ENCODE measurements around the gene POPDC2.

The POPDC2 gene

GRCh38 chr3:119642746-119643473 is 17.5 kb downstream of the POPDC2 start:
- no peak overlapping the region for H3K4me3 ChIP-seq (ENCODE audit: low read depth, low read length)

- H3K4me3 ChIP-seq (ENCODE audit: low read depth, low read length): no peak overlapping the region
Measured at GRCh38 chr3:119641416-119641815, 19.0 kb downstream of the POPDC2 start.

DNA sequence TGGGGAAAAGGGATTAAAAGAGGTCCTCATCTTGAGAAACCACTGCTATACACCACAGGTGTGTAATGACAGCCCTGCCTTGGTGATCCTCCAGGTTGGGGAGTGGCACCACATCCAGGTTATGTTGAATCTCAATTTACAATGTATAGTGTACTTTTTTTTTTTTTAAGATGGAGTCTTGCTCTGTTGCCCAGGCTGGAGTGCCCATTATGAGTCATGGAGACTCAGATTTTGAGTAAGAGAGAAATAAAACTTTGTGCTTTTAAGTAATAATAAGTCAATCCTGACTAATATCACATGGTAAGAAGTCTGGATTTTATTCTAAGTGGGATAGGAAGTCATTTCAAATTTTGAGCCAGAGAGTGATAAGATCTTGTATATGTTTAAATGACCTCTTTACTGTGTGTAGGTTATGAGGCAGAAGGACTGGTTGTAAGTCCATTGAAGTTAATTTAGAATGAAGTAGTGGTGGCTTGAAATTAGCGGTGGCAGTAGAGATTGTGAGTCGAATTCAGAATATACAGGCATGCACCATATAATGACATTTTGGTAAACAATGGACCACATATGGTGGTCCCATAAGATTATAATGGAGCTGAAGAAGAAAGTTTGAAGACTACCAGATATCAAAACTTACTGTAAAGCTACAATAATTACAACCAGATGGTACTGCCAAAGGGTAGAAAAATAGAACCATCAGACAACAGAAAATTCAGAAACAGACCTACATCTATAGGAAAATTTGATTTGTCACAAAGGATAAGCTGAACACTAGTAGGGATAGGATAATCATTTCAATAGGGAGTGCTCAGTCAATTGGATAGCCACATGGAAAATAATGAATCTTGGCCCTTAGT is 20.7 kb downstream of the POPDC2 start:
- H3K4me3 ChIP-seq (ENCODE audit: low read depth, low read length): no peak overlapping the region

- no peak overlapping the region for H3K4me3 ChIP-seq (ENCODE audit: low read depth, low read length)
Measured at GRCh38 chr3:119637679-119638477, 22.5 kb downstream of the POPDC2 start.

DNA sequence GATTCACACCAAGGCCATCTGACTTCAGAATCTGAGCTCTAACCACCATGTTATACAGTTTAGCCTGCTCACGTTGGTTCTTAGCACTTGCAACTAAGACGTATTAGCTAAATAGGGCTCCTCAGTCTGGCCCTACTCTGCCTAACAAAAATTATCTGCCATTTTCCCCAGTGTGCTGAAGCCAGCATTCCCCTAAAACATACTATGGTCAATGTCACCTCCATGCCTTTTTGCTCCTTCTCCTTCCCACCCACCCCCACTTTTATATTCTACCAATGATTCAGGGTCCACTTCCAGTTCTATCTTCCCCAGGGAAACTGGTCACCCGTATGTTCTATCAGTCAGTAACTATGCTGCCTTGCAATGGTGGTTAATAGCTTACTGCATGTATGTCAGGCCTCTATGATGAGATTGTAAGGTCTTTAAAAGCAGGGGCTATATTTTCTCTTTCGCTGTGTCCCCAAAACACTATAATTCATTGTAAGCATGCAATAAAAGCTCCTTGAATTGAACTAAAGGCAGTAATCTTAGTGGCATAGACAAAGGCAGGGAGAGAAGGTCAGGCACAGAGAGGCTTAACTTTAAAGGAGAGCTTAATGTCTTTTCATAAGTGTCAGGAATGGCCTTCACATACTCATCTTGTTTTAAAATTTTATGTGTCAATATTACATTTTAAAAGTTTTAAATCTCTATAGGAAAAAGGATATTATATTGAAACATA is 23.3 kb downstream of the POPDC2 start:
- H3K4me3 ChIP-seq (ENCODE audit: low read depth, low read length): no peak overlapping the region

DNA sequence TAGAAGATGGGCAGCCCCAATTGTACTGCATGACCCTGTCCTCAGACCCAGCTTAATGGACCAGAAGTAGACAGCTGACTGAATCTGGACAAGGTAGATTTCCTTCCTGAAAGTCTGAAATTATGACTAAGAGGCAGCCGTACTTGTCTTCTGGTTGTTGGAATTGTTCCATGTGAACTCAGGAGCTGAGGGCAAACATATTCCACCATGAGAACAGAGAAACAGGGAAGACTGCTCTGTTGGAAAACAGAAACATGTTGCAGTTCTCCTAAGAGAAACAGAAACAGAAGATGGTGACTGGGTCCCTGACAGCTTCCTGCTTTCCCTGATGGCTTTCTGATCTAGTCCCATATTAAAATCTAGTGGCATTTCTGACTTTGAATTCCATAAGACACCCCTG is 24.1 kb downstream of the POPDC2 start:
- H3K4me3 ChIP-seq (ENCODE audit: low read depth, low read length): no peak overlapping the region

DNA sequence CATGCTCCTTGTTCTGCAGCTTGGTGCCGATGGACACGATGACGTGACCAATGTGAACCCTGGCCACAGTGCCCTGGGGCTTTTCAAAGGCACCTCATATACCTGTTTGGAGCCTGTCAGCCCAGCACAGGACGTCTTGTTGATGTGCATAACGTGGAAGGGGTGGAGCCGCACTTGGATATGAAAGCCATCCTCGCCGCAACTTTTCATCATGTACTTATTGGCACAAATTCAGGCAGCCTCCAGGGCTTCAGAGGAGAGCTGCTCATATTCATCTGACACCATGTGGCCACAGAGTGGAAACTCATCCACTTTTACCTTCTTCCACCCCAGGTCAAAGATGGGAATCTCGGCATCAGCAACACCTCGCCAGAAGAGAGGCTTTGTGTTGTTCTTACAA is 24.7 kb downstream of the POPDC2 start:
- no peak overlapping the region for H3K4me3 ChIP-seq (ENCODE audit: low read depth, low read length)

DNA sequence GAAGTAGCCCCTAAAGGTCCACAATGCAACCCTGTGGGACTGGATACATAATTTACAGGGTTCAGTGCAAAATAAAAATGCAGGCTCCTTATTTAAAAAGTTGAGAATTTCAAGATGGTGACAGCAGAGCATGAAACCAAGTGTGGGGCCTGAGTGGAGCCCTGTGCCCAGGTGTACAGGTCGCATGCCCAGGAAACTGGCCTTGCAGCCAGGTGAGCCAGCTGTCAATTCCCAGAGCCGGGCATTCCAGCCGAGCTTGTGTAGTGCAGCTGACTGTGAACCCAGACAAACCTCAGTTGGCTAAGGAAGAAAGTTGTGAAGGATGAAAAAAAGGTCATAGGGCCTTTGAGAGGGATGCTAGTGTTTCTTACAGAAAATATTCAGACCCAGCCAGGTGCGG is 27.6 kb downstream of the POPDC2 start:
- no peak overlapping the region for H3K4me3 ChIP-seq (ENCODE audit: low read depth, low read length)

DNA sequence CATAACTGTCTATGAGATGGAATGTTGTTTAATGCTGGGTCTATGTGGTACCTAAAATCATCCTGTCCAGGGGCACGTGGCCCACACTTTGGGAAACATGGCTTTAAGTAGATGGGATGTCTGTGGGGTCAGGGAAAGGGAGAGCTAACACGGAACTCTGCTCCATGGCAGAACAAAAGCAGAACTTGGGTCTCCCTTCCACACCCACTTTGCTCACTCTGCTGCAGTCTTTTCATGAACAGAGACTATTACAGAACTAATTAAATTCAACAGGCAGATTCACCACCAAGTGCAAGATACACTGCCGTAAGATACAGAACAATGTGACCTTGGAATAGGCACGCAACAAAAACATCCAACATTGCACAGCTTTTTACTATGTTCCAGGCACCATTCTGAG is 28.2 kb downstream of the POPDC2 start:
- no peak overlapping the region for H3K4me3 ChIP-seq (ENCODE audit: low read depth, low read length)

DNA sequence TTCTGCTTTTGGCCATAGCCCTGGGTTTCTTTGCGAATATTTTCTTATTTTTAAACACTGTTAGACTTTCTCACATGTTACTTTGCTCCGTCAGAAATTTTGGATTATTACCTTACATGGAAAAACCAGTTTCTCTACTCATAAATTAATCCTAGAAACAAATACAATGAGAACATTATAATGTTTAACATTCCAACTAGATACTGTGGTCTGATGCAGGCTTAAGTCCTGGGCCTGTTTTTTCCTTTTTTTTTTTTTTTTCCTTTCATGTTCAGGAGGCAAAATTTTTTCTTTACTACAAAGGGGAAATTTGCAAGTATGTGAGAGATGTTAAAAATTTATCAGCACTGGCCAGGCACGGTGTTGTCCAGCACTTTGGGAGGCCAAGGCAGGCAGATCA is 28.9 kb downstream of the POPDC2 start:
- H3K4me3 ChIP-seq (ENCODE audit: low read depth, low read length): no peak overlapping the region

DNA sequence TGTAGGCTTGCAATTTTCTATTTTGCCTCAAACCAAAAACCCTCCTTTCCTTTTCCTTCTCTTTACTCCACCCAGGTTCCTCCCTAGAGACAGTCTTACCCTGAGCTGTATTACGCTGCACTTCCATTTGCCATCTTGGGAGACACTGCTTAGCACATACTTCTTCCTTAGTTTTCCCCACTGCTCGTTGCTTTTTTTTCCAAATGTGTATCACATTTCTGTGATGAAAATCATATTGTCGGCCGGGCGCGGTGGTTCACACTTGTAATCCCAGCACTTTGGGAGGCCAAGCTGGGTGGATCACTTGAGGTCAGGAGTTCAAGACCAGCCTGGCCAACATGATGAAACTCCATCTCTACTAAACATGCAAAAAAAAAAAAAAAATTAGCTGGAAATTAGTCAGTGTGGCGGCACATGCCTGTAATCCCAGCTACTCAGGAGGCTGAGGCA is 29.5 kb downstream of the POPDC2 start:
- H3K4me3 ChIP-seq (ENCODE audit: low read depth, low read length): no peak overlapping the region

- no peak overlapping the region for H3K4me3 ChIP-seq (ENCODE audit: low read depth, low read length)
Measured at GRCh38 chr3:119630128-119630879, 30.1 kb downstream of the POPDC2 start.

- no peak overlapping the region for H3K4me3 ChIP-seq (ENCODE audit: low read depth, low read length)
Measured at GRCh38 chr3:119628816-119629445, 31.5 kb downstream of the POPDC2 start.

DNA sequence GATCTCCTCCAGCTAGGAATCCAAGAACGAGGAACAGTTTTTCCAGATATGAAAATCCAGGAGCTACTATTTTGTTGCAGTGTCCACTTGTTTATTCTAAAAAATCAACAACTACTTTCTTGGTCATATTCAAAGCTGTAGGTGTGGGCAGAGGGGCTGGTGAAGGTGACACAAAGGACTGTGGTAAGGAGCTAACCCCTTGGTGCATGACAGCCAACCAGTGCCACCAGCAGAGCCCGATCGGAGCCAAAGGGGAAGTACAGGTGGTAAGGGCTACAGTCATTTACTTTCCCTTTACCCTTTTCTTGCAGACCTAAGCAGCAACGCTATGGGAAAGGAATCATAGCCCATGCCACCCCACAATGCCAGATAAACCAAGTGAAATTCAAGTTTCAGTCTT is 32.0 kb downstream of the POPDC2 start:
- H3K4me3 ChIP-seq (ENCODE audit: low read depth, low read length): no peak overlapping the region

DNA sequence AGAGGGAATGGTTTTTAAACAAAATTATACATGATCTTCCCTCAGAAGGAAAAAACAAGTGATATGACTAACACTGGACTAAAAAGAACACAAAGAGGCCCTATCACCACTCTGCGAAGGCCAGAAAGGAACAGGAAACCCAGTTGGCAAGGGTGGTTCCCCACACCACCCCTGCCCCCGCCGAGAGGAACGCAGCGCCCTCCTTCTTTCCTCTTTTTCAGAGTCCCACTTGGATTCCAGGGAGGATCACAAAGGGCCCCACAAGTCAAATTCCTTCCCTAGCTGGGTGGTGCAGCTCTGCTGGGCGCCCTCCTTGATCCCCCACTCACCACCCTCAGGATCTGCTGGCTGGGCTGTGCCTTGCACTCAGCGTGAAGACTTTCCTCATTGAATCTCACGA is 32.9 kb downstream of the POPDC2 start:
- H3K4me3 ChIP-seq (ENCODE audit: low read depth, low read length): no peak overlapping the region

DNA sequence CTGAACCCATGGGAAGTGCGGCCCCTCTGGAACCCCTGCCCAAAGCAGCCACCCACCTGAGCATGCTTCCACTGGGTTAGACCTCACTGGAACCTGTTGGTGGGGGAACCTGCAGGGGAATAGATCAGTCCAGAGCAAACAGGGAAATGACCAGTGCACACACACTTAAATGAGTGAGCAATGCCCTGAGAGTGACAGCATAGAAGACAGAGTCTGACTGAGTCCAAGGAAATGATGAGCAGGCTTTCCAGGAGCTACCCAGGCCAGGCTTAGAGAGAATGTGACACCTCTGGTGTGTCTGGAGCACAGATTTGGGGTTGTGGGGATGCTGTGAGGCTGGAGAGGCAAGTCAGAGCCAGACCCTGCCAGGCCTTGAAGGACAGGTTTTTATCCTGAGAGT is 34.2 kb downstream of the POPDC2 start:
- H3K4me3 ChIP-seq (ENCODE audit: low read depth, low read length): no peak overlapping the region

GRCh38 chr3:119625451-119626153 is 34.8 kb downstream of the POPDC2 start:
- H3K4me3 ChIP-seq (ENCODE audit: low read depth, low read length): no peak overlapping the region

- H3K4me3 ChIP-seq (ENCODE audit: low read depth, low read length): no peak overlapping the region
Measured at GRCh38 chr3:119624002-119624720, 36.2 kb downstream of the POPDC2 start.

Data from iPS-11a (cell line).